NCI-H82 treated with DMSO at 0.1 percent for 48 hours (cell line): ENCODE data around the gene PXN.
A peak's percentile ranks its signal among the peaks of the same experiment; 100 is the strongest.
"Not testable (repeated sequence)": the region's sequence is repeated elsewhere in the genome, so short reads cannot be mapped to it uniquely, and the experiment has no call there.

ENCODE experiments used
- DNase-seq: peaks from one replicate; lab custom pipeline; 2025; ENCODE audit not compliant: unreplicated experiment; lab: John Stamatoyannopoulos, UW

PXN gene

GRCh38 chr12:120227233-120228040 lies 38.1 kb downstream of the PXN start:
- DNase-seq: no peak

- no peak for DNase-seq
Observed at GRCh38 chr12:120225852-120226640, 39.5 kb downstream of the PXN start.

DNA sequence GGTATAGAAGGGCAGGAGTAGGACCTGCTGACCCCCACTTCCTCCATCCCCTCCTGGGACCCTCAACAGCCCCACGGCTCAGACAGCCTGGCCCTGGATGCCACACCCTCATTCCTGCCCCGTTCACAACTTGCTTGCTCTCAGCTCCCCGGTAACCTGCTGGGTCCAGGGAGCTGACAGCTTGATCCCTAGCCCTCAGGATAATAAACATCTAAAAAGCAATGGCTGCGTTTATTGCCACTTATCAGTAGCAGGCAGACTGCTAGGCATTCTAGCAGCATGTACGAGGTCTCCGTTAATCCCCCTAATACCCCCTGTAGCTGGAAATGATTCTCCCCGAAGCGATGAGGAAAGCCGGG lies 40.4 kb downstream of the PXN start:
- peak; percentile 63 for DNase-seq

DNA sequence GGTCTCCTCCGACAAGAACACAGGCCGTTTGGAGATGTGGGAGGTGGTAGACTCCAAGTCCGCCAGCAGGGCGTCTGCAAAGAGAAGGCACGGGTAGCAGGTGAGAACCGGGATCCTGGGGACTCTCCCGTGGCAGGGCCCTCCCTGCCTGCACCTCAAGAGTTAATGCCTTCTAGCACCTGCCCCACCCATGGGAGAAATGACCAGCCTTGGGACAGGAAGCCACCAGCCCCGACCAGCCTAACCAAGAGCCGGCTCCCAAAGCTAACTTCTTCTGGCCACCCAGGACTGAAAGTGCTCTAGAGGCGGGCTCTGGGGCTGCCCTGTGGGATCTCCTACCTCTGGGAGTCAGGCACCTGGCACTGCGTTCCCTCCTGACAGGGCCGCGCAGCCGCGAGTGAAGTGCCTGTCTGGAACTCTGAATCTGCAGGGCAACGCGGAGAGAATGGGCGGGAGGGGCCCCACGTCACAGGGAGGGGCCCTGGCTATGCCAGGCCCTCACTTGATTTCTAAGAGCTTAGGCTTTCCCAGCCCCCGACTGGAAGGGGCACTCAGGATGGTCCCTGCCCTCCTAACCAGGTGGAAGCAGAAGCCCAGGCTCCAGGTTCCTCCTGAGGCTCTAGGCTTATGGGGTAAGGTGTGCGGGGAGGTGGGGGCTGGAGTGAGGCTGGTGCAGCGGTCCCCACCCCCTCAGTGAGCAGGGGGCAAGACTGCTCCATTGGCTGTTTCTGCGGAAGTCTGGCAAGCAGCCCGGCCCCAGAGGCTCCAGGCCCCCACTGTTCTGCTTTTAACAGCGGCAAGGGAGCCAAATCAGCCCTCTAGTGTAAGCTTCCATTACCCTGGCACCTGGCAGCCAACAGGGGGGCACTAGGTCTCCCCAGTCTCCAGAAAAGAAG lies 41.0 kb downstream of the PXN start:
- no peak for DNase-seq

DNA sequence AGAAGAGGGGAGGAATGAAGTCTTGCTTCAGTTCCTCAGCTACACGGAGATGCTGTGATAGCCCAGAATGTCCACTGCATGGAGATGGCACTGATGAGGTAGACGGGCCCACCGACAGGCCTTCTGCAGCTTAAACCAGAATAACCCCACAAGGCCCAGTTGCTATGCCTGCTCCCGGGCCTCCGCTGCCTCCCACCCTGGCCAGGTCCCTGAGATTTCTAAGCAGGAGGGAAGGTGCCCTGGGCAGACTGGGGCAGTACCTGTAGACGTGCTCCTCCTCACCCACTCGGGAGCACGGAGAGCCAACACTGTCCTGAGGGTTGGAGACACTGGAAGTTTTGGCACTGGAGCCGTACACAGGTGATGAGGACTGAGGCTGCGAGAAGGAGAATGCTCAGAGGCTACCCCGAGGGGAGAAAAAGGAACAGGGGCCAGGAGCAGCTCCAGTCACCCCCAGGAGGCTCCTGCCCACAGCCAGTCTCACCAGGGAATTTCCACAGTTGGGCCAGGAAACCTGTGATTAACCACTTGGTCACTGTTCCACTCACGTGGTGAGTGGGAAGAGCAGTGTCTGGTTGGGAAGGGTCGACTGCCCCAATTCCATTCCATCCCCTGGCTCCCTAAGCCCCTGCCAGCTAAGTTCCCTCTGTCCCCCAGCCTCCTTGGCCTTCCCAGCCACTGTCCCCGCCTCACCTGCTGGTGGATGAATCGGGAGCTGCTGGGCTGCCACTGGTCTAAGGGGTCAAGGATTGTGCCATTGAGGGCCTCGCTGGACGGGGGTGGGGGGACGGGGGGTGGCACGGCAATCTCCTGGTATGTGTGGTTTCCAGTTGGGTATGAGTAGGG lies 41.8 kb downstream of the PXN start:
- DNase-seq: no peak

- DNase-seq: no peak
Observed at GRCh38 chr12:120222288-120222832, 43.2 kb downstream of the PXN start.

DNA sequence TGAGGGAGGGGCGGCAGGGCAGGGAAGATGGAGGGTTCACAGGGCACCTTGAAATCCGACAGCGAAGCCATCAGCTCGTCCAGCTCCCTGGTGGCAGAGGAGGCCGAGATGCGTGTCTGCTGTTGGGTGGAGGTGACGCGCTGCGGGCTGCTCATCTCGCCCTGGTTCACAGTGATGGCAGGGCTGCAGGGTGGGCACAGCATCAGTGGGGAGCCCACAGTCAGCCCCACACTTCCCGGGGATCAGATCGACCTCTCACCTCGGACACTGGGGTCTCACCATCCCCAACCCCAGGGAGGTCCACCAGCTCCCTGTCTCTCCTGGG lies 44.0 kb downstream of the PXN start:
- DNase-seq: no peak

GRCh38 chr12:120220838-120221575 lies 44.5 kb downstream of the PXN start:
- DNase-seq: no peak

DNA sequence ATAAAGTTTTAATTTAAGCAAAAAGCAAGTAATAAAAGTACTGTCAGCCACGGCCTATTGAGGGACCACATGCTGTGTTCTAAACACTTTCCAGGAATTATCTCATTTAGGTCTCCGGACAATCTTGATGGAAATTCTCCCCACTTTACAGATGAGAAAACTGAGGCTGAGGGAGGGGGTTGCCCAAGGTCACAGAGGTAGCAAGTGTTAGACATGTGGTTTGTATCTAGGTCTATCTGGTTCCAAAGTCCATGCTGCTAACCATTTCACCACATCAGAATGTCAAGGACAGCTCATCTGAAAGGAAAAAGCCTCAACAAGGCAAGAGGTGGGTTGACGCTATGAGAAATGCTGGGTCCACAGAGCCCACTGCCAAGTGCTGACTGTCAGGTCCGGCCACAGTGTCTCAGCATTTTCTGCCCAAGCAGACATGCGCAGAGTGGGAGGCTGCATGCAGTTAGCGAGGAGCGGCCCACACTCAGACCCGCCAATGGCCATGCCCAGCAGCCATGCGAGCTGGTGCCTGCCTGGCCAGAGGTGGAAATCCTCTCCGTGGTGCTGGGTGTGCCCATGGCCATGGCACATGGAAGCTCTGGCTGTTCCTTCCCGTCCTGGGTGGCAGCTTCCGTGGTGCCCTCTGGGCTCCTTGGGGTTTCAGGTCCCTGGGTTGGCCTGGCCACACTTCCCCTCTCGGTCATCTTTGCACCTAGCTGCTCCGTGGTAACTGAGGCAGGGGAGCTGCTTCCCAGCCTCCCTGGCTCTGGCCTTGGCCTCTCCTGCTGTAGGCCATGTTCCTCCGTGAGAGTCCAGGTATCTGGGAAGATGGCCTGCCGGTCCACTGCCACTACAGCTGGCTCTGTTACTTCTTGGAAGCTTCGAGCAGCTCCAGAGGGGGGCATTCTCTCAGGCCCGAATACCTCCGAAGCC lies 46.6 kb downstream of the PXN start:
- DNase-seq: no peak

- no peak for DNase-seq
Observed at GRCh38 chr12:120216742-120217605, 48.6 kb downstream of the PXN start.

DNA sequence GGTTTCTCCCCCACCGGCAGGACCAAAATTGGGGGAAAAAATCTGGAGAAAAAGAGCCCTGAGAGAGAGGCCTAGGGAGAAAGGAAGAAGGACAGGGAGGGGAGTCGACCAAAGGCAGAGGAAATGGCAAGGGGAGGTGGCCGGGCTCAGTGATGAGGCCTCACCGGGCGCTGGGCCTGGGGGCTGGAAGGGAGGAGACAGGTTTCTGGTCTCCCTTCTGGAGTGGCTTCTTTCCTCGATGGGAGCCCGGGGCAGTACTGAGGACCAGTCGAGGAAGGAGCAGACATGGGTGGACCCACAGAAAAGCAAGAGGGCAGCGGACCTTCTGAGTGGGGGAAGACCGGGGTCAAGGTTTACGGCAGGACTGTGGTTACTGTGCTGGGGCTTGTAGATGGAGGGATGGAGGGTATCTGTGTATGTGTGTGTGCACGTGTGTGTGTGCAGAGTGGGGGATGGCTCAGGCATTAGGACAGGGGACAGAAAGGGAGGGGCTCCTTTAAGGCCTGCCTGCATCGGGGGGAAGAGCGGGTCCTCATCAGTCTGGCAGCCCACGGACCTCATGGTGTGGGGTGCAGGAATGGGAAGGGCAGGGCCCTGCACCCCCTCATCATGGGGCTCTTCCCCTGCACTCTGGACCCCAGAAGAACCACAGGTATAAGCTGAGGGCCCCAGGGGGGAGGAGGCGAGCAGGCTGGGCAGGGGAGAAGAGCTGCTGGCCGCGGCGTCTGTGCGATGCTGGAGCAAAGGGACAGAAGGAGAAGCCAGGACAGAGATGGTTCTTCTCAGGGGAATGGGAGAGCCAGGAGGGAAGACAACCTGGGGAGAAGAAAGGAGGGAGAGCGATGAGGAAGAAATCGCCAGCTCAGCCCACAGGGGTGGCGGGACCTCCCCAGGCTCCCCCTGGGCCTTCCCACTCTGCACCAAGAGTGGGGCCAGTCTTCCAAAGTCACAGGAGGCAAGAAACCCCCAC lies 49.5 kb downstream of the PXN start:
- DNase-seq: no peak

GRCh38 chr12:120215357-120215735 lies 50.2 kb downstream of the PXN start:
- no peak for DNase-seq

DNA sequence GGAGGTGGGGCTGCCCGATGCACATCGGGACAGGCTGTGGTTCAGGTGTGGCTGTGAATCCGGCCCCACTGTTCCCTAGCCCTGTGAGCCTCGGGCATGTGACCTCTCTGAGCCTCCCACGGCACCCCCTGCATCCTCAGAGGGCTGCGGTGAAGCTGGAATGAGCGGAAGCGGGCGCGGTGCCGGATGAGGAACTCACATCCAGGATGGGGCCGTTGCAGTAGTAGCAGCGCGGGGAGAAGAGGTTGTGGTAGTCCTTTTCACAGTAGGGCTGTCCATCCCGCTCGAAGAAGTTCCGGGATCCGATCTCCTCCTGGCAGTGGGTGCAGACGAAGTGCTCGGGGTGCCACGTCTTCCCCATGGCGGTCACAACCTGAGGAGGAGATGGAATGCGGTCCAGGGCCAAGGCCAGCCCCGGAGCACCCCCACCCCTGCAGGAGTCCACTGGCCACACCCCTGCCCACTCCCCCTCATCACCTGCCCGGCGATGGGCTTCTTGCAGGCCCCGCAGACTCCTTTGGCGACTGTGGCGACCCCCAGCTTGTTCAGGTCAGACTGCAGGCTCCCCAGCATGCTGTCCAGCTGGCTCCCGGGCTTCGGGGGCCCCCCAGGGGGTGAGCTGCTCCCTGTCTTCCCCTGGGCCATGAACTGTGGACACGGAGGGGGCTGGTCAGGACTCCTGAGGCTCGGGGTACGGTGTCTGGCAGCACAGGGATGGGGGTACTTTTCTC lies 50.7 kb downstream of the PXN start:
- no peak for DNase-seq

- no peak for DNase-seq
Observed at GRCh38 chr12:120213758-120214157, 51.8 kb downstream of the PXN start.

DNA sequence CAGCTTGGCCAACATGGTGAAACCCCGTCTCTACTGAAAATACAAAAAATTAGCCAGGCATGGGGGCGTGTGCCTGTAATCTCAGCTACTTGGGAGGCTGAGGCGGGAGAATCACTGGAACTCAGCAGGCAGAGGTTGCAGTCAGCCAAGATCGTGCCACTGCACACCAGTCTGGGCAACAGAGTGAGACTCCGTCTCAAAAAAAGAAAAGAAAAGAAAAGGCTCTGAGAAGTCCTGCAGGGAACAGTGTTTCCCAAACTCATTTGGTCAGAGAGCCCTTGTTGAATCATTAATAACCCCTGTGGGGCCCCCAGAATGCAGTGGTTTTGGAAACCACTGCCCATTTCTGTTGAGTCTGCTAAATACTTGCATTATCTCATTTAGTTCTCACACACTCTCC lies 52.3 kb downstream of the PXN start:
- not testable (repeated sequence) for DNase-seq

GRCh38 chr12:120212301-120212700 lies 53.2 kb downstream of the PXN start:
- DNase-seq: no peak
